ENCODE measurements around the gene PYGB.
"Not testable (repeated sequence)": the region's sequence is repeated elsewhere in the genome, so short reads cannot be mapped to it uniquely, and the experiment has no call there.

PYGB gene

DNA sequence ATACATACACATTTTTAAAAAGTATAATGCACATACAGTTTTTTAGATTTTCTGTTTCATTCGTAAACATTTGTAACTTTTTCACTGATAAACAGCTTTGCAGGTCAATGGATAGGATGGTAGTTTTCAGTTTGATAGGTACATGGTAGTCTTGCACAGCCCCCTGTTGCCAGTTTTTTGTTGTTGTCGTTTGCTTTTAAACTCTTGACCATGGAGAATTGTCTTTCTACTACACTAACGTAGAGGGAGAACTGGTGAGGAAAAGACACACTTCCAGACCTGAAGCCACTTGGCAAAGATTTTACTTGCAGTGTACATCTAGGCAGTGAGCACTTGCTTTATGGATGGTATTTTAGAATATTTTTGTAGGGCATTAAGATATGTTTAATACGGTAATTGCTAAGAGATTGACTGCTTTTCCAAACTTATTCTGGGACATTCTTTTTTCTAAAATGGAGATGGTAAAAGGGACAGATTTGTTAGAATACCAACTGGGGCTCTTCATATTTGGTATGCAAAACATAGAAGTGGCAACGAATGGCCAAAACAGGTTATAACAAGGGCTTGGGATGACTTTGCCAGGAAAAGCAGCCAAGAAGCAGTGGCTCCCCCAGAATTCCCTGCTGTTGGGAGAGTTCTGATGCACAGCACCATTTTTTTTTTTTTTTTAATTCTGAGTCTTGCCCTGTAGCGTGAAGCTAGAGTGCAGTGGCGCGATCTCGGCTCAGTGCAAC, 1.5 kb downstream of the PYGB start:
- DNase-seq: no peak

DNA sequence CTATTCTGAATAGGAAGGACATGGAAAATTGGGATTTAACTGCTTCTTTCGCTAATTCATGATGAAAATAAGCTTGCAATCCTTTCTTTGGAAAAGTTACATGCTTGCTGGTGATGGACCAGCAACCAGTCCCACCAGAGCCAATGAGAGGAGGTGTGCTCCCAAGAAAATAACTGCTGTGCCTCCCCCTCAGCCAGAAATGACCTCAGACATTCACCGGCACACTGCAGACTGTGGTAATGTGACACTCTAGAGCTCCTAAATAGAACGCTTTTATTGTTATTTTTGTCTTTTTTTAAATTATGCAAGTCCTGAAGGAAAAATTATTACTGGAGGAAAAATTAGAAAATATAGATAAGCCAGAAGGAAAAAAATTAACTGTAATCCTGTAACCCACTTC, 2.6 kb downstream of the PYGB start:
- DNase-seq: no peak

DNA sequence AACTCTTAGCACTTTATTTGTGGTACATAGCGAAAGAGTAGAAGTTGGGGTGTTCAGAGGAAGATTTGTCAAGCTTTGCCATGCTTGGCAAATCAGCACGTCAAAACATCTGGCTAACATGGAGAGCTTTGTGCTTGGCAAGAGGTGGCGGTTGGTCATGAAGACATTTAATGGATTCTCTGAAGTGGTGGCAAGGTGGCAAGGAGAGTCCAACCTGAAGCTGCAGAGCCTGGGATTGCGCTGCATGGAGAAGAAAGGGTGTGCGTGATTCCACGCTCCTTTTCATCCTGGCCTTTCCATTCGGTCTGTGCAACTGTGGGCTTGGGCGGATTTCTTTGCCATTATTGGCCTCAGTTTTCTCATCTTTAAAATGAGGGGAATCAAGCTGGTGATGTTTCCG, 3.1 kb downstream of the PYGB start:
- no peak for DNase-seq

DNA sequence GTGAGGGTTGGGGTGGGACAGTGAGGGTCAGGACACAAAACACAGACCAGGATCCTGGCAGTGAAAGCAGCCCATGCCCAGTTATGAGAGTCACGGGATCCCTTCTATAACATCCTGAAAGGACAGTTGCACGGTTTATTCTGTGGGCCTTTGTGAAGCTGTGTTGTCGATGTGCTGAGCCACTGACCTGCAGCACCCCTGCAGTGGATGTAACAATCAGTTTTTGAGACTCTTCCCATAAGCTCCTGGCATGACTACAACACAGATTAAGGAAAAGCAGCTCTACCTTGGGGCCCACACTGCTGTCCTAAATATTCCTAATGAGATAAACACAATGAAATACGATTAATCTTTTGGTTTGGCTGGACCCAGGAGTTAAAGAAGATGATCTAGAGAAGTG, 3.7 kb downstream of the PYGB start:
- DNase-seq: no peak

DNA sequence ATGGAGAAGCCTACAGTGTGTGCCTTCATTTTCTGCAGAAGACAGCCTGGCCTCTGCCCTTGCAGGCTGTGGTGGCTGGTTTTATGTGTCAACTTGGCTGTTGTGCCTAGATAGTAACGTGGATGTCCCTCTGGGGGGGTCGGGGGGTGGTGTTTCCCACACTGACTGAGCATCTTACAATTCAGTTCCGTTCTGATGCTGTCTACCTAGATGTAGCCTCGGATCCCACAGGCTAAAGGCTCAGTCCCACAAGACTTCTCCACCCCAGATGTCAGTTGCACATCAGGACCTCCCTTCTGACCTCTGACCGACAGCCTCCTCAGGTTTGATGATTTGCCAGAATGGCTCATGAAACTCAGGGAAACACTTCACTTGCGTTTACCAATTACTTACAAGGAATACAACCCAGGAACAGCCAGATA, 4.4 kb downstream of the PYGB start:
- no peak for DNase-seq

DNA sequence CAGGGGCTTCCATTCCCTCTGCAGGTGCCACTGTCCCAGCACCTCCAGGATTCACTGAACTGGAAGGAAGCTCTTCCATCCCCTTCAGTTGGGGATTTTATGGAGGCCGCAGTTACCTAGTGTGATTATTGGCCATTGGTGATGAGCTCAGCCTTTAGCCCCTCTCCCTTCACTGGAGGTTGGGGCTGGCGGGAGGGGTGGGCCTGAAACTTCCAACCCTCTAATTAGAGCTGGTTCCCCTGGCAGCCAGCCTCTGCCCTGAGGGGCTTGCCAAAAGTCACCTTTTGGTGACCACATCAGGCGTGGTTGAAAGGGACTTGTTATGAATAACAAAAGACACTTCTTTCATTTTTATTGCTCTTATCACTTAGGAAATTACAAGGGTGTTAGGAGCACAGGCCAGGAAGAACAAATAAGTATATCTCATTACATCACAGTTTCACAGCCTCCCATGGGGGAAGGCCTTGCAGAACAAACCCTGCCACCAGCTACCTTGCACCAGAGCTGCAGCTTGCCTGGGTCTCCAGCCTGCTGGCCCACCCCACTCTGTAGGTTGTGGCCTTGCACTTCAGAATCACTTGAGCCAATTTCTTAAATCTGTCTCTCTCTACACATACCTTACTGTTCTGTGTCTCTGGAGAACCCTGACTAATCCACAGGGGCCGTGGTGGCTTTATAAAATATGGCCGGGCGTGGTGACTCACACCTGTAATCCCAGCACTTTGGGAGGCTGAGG, 5.0 kb downstream of the PYGB start:
- DNase-seq: no peak

DNA sequence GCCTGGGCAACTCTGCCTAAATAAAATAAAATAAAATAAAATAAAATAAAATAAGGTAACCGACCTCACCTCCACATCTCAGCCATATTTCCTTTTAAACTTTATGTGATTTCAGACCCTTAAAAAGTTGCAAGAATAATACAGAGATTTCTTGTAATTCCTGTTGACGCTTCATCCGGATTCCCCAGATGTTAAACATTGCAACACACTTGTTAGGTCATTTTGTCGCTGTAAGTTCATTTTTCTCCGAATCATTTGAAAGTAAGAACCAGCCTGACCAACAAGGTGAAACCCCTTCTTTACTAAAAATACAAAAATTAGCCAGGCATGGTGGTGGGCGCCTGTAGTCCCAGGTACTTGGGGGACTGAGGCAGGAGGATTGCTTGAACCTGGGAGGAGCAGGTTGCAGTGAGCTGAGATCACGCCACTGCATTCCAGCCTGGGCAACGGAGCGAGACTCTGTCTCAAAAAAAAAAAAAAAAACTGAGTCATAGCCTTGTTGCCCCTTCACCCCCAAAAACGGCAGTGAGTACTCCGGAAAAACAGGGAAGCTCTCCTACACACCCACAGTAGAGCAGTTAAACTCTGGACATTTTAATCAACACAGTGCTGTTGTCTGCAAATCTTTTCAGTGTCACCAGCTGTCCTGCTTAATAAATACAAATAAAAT, 5.9 kb downstream of the PYGB start:
- no peak for DNase-seq

DNA sequence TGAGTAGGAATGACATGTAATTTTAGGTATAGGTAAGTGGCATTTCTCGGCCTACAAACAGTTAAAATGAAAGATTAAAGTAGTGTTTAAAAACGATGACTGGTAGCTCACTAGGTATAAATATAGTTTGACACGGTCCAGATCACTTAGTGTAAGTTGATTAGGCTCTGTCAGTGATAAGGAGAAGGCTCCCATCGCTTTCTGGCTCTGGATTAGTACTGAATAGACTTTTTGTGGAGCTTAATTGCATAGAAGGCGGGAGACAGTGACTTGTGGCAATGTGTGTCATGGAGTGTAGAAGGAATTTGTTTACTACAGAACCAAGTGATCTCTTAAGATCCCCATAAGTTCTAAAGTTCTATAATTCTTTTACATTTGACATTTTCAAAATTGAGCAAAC, 6.7 kb downstream of the PYGB start:
- DNase-seq: no peak

DNA sequence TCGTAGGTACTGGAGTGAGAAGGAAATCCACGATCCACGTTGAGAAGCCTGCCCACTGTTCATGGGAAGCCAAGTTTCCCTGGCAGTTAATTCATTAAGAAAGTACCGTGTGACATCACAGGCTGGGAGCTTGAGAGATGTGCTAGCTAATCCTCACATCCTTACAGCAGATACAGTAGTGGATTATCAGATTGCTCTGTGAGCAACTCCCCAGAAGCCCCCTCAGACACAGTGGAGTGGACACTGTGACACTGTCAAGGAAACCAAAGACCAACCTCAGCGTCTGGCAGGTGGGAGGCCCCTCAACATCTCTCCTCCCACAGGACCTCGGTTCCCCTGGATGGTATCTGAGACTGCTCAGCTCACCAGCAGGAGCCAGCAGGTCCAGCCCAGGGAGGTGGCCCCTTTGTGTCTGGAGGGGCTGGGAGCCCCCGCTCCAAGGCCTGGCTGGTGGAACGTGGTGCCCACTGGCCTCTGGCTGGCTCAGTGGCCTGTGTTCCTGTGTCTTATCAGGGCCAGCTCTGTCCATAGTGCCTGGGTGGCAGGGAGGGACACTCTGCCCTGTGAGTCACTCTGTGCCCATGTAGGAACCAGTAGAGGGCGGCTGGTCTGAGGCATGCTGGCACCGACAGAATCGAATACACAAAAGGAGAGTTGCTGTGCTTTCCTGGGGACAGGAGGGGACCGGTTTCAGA, 7.2 kb downstream of the PYGB start:
- DNase-seq: no peak

DNA sequence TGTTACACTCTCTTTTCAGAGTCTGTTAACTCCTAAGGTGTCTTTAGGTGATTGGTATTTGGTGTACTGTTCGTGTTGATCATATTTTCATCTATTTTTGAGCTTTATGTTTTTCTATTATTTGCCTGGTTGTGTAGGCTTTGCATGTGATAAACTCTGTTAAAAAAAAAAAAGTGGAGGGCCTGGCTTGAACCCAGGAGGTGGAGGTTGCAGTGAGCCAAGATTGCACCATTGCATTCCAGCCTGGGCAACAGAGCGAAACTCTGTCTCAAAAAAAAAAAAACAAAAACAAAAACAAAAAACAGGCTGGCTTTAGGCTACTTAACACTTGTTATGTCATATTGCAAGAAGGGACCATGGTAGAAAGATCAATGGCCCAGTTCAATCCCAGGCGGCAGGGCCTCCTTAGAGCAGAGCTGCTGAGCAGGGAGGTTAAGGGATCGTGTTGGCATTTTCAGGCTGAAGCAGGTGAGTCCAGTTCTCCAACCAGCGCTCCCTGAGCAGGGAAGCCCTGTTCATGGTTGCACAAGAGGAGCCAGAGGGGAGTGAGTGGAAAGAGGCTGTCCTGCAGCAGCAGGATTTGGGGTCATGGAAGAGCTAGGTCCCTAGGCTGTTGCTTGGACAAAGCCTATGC, 8.5 kb downstream of the PYGB start:
- DNase-seq: no peak

DNA sequence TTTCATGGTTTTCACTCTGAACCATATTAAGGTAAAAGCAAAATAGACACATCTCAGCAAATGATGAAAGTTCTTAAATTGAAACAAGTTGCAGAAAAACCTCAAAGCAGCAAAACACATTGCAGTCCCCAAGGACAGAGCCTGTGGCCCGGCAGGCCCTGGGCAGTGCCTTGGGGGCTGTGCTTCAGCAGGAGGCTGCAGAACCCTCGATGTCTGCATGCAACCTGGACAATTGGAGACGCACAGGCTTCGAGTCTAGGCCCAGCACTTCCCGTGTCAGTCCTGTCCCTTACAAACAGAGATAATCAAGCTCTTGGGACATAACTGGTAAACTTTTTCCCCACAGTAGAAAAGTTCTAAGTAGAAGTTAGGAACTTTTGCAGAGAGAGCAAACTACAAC, 9.2 kb downstream of the PYGB start:
- DNase-seq: no peak

DNA sequence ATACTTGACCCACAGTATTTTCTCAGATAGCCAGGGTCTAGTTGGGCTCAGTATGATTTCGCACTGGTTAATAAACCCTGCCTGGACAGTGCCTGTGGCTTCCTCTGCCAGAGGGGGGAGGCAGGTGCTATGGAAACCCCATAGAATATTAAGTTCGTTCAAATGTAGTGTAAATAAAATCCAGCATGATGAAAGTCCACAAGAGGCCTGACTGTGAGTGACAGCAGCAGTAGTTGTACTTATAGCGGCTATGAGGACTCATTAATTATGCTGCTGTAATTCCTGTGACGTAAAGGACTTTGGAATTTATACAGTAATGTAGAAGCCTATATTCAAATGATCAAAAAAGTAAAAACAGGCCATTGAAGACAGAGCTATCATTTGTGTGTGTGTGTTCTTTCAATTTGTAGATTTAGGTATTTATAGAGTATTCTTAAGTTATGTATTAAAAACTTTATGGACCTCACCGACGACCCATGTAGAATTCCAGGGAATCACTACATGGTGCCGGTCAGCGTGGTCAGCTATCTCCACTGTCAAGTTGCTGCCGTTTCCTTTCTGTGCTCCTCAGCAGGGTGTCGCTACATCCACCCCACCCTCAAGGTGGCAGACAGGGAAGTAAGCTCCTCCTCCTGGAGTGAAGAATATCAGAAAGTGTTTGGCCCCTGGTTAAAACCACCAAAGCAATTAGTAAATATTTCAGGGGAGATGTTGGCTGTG, 10.0 kb downstream of the PYGB start:
- DNase-seq: no peak

DNA sequence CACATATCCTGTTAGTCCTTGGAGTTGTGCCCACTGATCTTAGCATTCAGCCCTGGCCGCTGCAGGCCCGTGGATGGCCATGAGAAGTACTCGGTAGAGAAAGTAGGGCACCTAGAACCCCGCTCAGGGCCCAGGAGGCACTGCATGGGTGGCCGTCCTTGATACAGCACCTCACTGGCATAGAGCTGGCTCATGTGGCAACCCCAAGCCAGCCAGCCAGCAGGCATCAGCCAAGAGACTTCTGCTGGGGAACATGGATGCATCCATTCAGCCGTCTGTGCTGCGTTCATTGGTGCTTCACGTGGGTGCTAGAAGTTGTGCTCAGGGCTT, 10.6 kb downstream of the PYGB start:
- no peak for DNase-seq

DNA sequence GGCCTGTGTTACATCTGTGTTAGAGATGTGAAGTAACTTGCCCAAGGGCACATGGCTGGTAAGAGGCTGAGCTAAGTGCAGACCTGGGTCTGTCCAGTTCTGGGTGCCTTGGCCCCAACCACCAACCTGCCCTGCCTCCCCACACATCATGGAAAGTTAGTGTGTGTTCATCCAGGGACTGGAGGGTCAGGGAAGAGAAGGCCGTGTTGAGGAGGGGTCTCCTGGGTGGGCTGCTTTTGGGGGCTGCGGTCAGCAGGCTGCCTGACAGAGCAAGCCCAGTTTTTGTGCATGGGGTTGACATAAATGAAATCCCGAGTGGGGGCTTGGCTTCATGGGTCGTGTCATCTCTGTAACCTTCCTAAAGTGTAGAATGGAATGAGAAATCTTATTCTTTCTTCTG, 10.9 kb downstream of the PYGB start:
- DNase-seq: no peak

DNA sequence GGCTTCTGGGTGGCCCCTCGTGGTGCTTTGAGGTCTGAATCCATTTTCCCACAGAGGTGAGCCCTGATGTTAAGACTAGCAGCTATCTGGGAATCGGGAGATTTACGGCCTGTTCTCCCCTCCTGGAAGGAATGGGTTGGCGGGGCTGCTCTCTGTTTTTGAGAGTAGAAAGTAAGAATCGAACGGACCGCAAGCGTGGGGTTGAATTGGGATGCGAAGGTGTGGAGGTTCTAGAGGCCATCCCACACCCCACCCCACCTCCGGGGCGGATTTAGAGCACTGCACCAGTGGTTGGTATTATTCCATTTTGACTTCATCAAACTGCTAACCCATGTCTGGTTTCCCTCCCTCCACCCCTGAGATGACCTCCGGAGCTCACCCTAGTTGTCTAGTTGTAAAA, 11.5 kb downstream of the PYGB start:
- no peak for DNase-seq

DNA sequence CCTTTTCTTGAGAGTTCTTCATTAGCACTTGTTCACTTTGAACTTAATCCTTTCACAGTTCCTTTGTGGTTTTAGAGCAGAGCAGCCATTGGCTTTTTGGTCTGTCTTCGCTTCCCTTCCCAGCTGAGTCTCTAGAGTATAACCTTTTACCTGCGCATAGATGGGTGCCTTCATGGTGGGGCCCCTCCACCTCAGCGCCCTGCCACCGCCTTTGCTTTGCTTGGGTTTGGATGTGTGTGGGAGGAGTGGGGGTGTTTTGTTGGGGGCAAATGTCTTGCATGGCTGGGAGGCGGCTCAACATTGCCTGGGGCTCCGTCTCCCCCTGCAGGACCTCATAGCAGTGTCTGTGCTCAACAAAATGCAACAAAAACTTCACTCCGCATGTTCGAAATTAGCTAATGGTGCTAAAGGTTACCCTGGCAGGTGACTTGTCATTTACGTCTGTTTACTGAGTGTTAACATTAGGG, 11.9 kb downstream of the PYGB start:
- no peak for DNase-seq

DNA sequence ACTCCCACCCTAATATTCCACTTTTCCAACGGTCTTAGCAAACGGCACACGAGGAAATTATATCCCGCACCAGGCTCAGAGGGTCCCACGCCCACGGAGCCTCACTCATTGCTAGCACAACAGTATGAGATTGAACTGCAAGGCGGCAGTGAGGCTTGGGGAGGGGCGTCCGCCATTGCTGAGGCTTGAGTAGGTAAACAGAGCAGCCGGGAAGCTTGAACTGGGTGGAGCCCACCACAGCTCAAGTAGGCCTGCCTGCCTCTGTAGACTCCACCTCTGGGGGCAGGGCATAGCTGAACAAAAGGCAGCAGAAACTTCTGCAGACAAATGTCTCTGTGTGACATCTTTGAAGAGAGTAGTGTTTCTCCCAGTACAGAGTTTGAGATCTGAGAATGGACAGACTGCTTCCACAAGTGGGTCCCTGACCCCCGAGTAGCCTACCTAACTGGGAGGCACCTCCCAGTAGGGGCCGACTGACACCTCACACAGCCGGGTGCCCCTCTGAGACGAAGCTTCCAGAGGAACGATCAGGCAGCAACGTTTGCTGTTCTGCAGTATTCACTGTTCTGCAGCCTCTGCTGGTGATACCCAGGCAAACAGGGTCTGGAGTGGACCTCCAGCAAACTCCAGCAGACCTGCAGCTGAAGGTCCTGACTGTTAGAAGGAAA, 13.0 kb downstream of the PYGB start:
- not testable (repeated sequence) for DNase-seq

DNA sequence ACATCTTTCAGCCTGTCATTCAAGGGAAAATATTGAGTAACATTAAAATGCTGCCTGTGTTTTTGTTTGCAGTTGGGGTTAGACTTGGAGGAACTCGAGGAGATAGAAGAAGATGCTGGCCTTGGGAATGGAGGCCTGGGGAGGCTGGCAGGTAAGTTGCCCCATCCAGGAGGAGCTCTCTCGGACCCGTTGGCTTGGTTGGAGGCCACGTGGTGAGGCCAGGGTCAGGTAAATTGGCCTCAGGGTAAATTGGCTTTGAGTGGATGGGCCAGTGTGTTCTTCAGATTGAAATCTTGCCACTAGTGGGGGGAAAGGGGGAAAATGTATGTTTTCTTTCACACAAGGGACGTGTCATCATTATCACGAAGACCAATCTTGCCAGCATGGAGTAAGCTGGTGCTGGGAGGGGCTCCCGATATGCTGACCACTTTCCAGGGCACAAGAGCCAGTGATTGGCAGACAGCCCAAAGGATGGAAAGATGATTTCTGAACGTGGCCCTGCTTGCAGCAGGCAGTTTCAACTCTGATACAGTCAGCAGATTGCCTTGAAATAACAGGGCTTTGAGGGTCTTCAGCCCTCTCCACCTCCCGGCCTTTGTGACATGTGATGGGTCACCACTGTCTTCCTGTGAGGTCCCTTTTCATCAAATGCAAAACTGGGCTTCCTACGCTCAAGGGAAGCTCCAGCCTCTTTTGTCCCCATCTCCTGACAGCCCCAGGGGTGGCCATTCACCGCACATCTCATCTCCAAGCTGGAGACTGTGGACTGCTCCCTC, 21.4 kb downstream of the PYGB start:
- no peak for DNase-seq

DNA sequence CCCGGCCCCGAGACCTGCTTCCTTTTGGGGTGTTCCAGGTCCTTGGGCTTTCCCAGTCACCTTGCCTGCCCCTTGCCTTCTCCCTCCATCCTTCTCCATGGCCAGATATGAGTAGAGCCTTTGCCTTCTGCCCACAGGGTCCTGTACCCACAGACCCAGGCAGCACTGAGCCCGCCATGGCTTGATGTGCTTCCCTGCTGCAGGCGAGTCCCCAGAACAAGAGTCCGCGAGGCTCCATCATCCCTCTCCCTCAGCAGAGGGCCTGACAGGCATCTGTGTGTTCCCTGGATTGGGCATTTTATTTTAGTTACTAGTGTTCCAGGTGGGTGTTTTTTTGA, 21.9 kb downstream of the PYGB start:
- DNase-seq: no peak

DNA sequence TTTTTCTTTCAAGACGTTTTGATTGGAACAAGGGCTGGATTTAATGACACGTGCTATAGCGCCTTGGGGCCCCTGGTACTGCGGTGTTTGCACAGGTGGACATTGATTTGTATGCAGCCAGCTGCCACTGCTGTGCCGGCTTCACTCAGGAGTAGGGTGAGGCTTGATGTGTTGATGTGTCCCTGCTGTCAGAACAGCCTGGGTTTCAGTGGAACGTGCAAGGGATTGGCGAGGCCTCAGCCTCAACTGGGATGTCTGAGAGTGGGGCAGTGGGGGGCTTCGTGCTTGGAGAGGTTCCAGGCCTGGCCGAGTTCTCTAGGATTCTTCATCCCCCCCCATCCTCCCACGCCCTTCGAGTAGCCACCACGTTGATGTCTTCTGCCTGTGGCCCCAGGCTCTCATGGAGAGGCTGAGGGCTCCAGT, 23.0 kb downstream of the PYGB start:
- DNase-seq: peak; percentile 60
